HG03103 (cell line): Measurements from ENCODE around the gene PRKCA.

Experiments
- ATAC-seq: cut with Tn5 transposase; IDR thresholded peaks from one replicate; pipeline ENCODE4 v1.9.1; 2021; ENCODE audit warnings: low read depth; ENCODE audit not compliant: unreplicated experiment

PRKCA gene

GRCh38 chr17:66743511-66743910 is 441.1 kb downstream of the PRKCA start:
- ATAC-seq: no peak

DNA sequence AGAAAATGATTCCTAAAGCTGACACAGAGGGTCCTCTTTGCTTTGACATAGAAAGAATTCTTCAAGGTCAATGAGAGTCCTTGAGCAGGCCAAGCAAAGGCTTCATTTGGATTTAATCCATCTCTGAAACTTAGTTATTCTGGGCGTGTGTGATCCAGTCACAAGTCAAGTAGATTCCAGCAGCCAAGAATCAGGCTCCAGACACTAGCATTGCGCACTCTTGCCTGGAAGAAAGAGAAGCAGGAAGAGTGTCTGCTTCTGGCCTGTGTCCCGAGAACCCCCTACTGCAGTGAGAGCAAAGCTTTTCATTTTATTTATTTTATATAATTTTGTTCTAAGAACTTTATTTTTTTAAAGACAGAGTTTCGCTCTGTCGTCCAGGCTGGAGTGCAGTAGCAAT is 444.3 kb downstream of the PRKCA start:
- ATAC-seq: no peak

- no peak for ATAC-seq
Observed at GRCh38 chr17:66747578-66748275, 445.3 kb downstream of the PRKCA start.

DNA sequence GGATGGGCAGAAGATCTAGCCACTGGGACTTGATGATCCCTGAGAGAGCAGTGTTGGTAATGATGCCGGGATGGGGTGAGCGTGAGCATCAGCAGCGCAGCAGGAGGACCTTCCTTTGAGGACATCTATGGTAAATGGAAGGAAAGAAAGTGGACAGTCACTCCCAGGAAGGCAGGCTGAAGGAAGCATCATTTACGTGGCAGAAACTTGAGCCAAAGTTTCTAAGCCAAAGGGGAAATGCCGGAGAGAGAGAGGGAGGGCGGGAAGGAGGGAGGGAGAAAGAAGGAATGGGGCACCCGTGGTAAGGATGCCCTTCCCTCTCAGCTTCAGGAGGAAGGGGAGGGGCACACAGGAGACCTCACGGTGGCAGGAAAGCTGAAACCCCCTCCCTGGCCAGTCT is 446.2 kb downstream of the PRKCA start:
- no peak for ATAC-seq

- no peak for ATAC-seq
Observed at GRCh38 chr17:66749217-66749832, 446.9 kb downstream of the PRKCA start.

DNA sequence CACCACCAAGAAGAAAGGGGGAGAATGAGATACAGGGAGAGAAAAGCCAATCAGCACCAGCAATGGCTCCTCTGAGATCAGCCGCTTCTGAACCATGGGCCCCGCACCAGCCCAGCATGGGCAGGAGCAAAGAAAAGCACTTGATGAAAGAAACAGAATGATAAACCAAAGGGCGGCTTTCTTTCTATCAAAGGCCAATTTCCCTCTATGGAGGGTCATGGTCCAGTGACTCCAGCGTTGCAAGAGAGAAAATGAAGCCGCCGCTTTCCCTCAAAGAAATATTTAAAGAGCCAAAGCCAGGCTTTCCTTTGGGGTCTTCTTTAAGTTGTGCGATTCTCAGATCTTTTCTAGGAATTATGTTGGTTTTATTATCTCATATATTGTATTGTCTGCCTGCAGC is 447.7 kb downstream of the PRKCA start:
- ATAC-seq: no peak

DNA sequence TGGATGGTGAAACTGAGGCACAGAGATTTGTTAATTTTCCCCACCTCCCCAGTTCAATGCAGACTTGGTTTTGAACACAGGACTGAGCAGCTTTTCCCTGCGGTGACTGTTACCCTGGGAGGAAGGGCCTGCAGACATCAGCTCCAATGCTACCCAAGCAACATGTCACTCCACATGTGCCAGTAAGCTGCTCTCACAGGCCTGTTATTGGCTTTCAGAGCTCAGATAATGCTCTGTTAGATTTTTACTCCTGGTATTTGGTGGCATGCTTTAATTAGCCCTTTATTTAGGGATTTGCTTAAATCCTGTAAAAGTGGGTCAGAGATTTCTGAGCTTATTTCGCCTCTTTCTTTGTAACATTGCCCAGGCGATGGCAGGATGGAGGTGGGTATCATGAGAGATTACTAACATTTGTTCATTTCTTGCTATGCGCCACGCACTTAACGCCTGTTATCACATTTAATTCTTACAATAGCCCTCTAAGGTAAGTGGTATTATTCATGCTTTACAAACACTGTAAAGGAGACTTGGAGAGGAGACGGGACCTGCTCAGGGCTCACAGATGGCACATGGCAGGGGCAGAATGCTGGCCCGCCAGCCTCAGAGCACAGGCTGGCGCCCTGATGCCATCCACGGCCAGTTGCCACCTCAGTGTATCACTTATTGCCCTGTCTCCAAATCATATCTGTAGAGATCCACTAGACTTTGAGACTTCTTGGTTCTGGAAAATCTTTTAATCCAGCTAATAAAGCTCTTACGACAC is 448.5 kb downstream of the PRKCA start:
- ATAC-seq: no peak

- no peak for ATAC-seq
Observed at GRCh38 chr17:66751771-66752170, 449.4 kb downstream of the PRKCA start.

DNA sequence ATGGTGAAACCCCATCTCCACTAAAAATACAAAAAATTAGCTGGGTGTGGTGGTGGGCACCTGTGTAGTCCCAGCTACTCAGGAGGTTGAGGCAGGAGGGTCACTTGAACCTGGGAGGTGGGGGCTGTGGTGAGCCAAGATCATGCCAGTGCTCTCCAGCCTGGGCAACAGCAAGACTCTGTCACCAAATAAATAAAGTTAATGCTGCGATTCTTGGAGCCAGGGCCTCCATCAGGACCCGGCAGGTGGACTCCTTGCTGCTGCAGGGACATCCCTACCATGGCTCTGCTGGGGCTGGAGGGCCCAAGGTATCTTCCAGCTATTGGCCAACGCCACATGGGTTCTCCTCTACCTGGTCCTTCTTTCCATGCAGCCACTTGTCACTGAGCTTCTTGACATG is 450.0 kb downstream of the PRKCA start:
- ATAC-seq: no peak

GRCh38 chr17:66753126-66753920 is 450.9 kb downstream of the PRKCA start:
- ATAC-seq: no peak

DNA sequence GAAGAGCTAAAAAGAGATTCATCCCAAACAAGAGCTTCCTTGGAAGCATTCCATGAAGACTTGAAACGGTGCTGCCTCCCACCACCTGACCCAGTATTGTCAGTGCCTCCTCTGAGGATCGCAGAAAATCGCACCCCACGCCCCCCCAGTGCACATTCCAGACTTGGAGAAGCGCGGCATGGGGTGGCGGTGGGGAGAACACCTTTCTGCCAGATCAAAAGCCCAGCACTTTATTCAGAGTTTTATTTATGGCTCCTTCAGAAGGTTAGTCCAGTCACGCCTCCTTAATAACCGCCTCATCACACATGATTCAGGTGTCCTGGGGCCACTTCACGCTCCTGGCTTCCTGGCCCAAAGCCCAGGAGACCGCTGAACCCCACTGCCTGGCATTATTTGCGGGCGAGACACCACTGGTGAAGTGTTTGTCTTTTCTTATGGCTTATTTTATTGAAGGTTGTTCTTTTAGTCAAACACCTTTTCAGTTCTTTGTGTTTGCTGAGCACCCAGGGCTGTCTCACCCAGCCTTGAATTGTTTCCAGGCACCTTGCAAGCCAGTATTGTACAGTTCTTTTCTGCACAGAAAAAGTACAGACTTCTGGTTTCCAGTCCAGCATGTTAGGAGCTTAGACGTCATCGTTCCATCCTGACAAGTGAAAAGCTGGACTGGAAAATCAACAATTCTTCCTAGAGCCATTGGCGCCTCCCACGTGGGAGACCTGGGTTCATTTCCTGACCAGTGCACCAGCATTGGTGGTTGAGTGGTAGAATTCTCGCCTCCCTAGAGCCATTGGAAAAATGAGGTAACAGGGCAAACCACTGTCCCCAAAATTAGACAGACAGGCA is 452.9 kb downstream of the PRKCA start:
- ATAC-seq: no peak

DNA sequence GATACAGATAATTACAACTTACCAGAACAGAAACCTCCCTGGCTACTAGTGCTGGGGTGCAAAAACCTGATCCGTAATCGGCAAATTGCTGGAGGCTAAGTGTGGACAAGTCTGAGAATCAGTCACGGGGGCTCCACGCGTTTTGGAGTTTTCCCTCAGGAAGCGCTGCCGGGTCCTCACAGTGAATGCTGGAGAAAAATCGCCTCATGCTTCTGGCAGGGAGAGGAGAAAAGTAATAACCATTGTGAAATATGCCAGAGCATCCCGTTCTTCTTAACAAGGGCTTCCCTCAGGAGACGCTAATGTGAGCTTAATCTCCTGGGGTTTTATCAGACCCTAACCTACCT is 453.5 kb downstream of the PRKCA start:
- no peak for ATAC-seq

DNA sequence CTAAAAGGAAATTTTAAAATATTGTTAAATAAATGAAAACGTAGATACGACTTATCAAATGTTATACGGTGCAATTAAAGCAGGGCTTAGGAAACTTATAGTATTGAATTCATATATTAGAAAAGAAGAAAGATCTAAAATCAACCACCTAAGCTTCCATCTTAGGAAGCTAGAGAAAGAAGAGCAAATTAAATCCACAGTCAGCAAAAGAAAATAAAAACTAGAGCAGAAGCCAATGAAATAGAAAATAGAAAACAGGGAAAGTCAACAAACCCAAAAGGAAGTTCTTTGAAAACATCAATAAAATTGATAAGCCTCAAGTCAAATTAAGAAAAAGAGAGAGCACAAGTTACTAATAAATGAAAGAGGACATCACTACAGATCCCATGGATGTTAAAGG is 457.9 kb downstream of the PRKCA start:
- ATAC-seq: no peak

- ATAC-seq: no peak
Observed at GRCh38 chr17:66762276-66762675, 459.9 kb downstream of the PRKCA start.

DNA sequence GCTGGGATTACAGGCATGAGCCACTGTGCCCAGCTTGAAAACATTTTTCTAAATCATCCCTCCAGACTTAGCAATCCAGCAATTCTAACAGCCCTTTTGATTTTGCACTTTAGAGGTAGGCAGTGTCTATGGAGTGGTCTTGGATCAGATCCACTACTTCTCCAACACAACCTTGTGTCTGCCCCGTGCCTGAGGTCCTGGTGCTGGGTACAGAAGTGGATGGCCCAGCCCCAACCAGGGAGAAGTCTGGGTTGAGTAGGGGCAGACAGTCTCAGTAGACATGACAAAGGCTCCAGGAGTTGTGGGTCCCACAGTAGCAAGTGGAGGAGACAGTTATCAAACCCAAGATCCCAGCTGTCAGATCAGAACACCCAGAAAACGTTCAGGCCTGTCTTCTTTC is 460.6 kb downstream of the PRKCA start:
- no peak for ATAC-seq

- no peak for ATAC-seq
Observed at GRCh38 chr17:66764506-66764905, 462.1 kb downstream of the PRKCA start.

DNA sequence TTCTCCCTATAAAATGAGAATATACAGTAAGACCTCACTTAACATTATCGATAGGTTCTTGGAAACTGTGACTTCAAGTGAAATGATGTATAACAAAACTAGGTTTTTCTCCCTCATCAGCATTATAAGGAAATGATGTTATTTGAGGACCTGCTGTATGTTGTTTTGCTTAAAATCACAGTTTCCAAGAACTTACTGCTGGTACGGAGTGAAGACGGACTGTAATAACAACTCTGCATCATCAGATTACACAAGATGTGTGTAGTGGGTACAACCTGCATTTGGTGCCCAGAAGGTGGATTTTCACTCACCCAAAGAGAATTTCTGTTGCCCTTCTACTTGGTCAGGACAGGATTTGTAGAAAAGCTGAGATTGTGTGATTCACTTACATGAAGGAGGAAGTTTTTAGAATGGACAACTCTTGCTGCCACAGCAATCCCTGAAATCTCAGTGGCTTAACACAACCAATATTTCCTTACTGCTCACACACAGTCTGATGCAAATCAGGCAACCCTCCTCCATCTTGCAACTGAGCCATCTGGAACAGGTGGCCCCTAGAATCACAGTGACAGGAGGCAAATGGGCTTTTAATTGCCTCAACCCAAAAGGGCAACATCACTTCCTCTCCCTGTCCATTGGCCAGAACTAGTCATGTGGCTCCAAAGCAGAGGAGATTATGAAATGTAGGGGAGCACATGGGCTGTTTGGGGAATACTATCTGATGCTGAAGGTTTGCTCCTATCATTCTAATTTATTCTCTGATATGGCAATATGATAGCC is 464.9 kb downstream of the PRKCA start:
- no peak for ATAC-seq

GRCh38 chr17:66769911-66770310 is 467.5 kb downstream of the PRKCA start:
- ATAC-seq: no peak

DNA sequence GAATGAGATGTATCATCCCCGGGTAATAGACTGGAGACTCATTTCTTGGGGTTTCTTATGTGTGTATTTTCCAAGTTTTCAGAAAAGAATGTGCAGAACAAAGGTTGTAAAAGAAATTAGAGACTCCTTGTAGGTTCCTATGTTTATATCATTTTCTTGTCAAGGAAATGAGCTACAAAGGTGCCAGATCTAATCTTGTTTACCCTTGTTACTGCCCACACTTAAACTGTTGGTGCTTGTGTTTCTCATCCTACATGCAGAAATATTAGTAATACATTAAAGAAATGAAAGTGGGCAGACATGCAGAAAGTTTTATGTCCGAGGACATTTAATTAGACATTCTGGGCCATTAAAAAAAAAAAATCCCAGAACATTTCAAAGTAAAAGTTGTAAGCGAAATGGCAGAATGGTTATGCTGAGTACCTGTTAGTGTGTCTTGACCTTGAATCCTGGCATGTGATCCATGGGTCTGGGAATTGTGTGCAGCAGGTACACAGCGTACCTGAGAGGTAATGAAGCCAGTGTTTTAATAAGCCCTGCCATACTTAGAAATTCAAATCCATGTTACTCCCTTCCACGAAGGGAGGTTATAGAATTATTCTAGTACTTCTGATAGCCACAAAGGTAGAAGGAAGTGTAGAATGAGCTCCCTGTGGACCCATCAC is 469.9 kb downstream of the PRKCA start:
- no peak for ATAC-seq
